ENCODE data around the gene CMTM8.

DNA sequence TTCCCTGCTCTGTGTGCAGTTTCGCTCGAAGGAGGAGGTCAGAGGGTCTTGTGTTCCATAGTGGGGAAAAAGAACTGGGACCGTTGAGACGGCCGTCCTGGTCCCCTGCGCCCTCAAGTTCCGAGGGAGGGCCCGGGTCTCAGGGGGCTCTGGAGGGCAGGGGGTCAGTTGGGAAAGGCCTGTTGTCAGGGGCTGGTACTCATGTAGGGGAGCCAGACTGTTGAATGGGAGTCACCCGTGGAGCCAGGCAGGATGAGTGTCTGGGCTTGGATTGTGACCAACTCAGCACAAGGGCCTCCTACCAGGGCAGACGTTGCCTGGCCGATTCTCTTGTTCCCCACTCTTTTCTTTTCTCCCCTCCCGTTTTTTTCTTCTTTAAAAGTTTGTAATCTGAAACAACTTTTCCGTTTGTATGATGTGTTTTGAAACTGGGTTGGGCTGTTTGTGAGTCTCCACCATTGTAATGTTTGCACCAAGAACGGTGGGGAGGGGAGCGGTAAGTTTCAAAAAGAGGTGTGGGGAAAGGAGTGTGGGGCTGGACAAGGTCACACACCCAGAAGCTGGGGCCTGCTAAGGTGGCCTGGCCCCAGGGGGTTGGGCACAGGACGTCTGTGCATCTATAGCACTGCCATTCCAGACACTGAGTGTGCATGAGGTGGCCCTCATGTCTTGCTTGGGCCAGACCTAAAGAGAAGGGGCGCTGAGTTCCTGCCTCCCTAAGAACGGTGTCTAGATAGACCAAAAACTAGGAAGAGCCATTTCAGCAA lies 154.2 kb downstream of the CMTM8 start:
- no peak for TF ChIP-seq ZNF384 (IDR thresholded peaks at IDR 0.05)
- no peak for TF ChIP-seq SP1 (IDR thresholded peaks at IDR 0.05)
- TF ChIP-seq ELF4 (IDR thresholded peaks at IDR 0.05) = no peak
- TF ChIP-seq TARDBP (IDR thresholded peaks at IDR 0.05) = no peak
- no peak for TF ChIP-seq BHLHE40 (IDR thresholded peaks at IDR 0.05; ENCODE audit: borderline replicate concordance)
- TF ChIP-seq PKNOX1 (IDR thresholded peaks at IDR 0.05) = no peak
- TF ChIP-seq FOXM1 (IDR thresholded peaks at IDR 0.05; ENCODE audit: borderline replicate concordance) = no peak
- TF ChIP-seq NFRKB (IDR thresholded peaks at IDR 0.05) = no peak
